ENCODE results near the gene CEP350.
"Not testable (repeated sequence)": the region's sequence is repeated elsewhere in the genome, so short reads cannot be mapped to it uniquely, and the experiment has no call there.

CEP350 gene

GRCh38 chr1:180131510-180131909, 176.9 kb downstream of the CEP350 start:
- peak; percentile 99 for DNase-seq (ENCODE audit: low read depth)

DNA sequence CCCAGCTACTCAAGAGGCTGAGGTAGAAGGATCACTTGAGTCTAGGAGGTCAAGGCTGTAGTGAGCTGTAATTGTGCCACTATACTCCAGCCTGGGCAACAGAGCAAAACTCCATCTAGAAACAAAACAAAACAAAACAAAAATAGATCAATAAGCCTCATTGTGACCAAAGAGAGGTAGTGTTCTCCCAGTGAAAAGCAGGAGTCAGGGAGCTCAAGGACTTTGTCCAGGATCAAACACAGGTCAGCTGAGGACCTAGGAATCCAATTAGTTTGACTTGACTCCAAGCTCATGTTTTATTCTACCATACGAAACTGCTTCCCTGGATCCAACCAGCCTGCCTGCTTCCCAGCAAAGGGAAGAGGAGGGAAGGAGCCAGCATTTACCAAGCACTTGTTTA, 178.6 kb downstream of the CEP350 start:
- no peak for DNase-seq (ENCODE audit: low read depth)

DNA sequence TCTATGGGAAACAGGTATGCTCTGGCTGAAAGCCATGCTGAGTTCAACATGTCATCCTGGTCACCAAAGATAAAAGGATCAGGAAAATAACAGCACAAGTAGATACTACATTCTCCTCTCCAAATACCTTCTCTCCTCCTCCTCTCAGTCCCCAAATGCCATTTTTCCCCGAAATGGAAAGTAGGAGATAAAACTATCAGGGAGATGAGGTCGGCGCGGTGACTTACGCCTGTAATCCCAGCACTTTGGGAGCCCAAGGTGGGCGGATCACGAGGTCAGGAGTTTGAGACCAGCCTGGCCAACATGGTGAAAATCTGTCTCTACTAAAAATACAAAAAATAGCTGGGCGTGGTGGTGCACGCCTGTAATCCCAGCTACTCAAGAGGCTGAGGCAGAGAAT, 179.1 kb downstream of the CEP350 start:
- not testable (repeated sequence) for DNase-seq (ENCODE audit: low read depth)

DNA sequence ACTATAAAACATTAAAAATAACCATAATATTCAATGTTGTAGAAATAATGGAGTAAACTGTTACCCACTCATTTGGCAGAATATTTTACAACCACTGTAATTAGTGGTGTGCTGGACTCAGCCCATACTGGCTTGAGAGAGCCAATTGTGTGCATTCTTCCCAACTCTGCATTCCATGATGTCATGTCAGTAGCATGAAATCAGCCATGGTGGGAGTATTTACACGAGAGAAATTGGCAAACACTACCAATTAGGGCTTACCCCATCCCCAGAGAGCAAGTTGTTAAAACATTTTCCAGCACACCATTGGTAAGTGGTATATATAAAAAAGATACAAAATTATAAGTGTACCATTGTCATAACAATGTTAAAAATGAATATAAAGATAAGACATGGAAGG, 180.9 kb downstream of the CEP350 start:
- DNase-seq (ENCODE audit: low read depth), result no peak

- no peak for DNase-seq (ENCODE audit: low read depth)
Observed at GRCh38 chr1:180136331-180136967, 181.8 kb downstream of the CEP350 start.

DNA sequence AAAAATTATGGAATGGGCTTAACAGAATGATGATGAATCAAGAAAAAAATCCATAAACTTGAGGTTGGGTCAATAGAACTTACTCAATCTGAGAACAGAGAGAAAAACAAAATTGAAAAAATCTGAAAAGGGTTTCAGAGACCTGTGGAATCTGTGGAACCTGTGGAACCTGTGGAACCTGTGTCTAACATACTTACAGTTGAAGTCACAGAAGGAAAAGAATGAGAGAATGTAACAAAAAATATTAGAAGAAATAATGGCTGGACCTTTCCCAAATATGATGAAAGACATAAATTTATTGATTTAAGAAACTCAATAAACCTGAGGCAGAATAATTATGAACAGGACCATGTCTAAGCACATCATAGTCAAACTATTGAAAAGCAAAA, 182.4 kb downstream of the CEP350 start:
- no peak for DNase-seq (ENCODE audit: low read depth)

DNA sequence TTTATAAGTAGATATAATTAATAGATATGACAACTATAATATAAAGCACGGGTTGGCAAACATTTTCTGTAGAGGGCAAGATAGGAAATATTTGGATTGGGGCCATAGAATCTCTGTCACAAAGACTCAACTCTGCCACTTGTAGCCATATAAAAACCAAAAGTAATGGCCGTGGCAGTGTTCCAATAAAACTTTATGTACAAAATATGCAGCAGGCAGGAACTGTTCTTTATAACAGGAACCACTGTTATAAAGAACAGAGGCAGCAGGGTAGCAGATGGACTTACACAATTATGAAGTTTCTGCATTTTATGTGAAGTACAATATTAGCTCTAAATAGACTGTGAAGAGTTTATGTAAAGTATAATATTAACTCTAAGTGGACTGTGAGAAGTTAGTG, 183.2 kb downstream of the CEP350 start:
- no peak for DNase-seq (ENCODE audit: low read depth)

- DNase-seq (ENCODE audit: low read depth), result no peak
Observed at GRCh38 chr1:180141381-180141934, 186.8 kb downstream of the CEP350 start.

GRCh38 chr1:180143359-180143758, 188.7 kb downstream of the CEP350 start:
- DNase-seq (ENCODE audit: low read depth), result no peak

DNA sequence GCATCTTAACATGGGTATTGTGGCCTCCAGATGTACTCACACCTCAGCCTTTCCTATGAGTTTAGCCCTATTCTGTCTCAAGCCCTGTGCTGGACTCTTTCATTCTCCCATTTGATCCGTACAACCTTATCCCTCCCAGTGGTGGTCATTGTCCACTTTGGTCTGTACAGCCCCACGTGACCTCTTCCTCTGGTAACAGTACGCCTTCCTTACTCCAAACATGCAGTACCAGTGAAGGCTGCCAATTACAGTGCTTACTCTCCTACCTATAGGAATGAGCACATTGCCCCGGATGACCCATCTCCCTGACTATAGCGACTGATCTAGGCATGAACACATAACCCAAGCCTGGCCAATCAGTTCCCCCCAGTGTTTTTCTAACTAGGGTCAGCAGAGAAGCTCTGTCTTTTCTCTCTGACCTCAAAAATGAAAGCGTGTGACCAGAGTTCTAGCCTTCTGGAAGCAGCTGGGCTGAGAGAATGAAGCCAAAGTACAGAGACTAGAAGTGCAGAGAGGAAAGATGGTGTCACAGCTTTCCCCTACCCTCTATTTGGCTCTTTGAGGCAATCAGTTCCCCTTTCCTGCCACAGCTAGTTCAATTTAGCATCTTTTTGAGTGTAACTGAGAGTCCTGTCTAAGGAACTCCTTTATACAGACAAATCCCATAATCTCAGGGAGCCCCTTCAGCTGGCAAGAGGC, 190.2 kb downstream of the CEP350 start:
- DNase-seq (ENCODE audit: low read depth), result no peak

DNA sequence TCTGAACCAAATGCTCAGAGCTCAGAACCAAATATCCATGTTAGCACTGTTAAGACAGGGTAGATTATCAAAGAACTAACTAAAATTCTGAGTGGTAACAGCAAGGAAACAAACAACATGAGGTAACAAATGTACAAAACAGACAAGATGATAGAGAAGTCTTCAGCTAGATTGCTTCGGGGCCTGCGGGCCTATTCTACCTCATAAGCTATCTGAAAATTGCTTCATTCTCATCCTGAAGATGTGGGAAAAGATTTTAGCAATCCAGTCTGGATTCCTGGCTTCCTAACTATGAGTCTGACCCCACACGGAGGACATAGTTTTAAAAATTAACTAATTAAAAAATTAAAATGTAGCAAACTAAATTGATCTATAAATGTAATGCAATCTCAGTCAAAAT, 190.8 kb downstream of the CEP350 start:
- DNase-seq (ENCODE audit: low read depth), result no peak

- peak; percentile 29 for DNase-seq (ENCODE audit: low read depth)
Observed at GRCh38 chr1:180150982-180151381, 196.4 kb downstream of the CEP350 start.

GRCh38 chr1:180151508-180151907, 196.9 kb downstream of the CEP350 start:
- DNase-seq (ENCODE audit: low read depth), result peak; percentile 94

GRCh38 chr1:180152588-180152987, 198.0 kb downstream of the CEP350 start:
- DNase-seq (ENCODE audit: low read depth), result no peak

DNA sequence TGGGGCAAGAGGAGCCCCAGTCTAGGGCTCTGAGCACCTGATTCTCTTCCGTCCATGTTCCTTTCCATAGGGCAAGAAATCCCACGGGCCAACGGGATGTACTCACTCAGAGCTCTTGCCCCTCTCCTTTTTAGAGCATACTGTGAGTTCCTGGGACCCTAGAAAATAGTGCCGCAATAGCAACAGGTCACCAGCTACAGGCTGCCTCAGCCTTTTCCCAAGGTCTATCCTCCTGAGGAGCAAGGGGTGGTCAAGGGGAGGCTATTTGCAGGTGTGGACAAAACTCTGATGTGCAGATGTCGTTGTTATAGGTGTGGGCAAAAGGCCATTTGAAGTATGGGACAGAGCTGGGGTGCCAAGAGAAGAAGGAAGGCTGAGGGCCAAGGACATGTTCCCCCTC, 198.4 kb downstream of the CEP350 start:
- DNase-seq (ENCODE audit: low read depth), result no peak

DNA sequence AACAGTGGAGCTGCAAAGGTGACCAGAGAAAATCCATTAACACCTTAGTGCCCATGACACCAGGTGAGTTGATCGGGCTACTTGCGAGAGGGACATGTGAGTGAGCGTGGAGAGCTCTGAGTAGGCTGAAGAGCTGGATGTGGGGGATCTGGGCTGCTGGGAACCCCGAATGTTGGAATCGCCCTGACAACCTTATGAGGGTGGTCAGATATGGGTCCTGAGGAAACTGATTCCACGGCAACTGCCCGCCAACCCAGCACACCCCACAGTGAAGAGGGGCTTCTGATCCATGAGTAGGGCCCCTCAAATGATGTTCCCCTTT, 199.4 kb downstream of the CEP350 start:
- no peak for DNase-seq (ENCODE audit: low read depth)

DNA sequence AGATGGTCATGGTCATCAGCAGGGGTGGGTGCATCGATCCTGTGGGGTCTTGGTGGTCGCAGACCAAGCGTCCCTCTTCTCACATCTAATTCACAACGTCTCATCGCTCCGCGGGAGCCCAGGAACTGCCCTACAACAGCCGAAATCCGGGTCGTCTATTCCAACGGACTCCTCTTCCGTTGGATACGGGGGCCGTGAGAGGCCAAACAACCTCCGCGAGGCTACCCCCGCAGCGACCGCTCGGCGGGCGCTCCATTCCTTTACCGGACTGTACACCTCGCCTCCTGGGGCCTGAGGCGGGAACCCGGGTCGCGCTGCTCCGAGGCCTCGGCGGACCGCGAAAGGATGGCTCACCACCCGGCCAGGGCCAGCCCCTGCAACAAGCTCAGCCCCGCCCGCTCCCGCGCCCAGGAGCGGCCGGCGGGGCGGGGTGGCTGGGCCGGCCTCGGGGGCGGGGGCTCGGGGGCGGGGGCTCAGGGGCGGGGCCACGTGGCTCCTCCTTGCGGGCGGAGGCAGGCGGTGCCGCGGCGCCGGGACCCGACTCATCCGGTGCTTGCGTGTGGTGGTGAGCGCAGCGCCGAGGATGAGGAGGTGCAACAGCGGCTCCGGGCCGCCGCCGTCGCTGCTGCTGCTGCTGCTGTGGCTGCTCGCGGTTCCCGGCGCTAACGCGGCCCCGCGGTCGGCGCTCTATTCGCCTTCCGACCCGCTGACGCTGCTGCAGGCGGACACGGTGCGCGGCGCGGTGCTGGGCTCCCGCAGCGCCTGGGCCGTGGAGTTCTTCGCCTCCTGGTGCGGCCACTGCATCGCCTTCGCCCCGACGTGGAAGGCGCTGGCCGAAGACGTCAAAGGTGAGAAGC, 199.9 kb downstream of the CEP350 start, which contains the start of gene QSOX1:
QSOX1 (plus strand) TSS at position 545 of the 857 bp plus-strand sequence; CDS start at position 584, 39 bp downstream.
- peak; percentile 90 for DNase-seq (ENCODE audit: low read depth)

DNA sequence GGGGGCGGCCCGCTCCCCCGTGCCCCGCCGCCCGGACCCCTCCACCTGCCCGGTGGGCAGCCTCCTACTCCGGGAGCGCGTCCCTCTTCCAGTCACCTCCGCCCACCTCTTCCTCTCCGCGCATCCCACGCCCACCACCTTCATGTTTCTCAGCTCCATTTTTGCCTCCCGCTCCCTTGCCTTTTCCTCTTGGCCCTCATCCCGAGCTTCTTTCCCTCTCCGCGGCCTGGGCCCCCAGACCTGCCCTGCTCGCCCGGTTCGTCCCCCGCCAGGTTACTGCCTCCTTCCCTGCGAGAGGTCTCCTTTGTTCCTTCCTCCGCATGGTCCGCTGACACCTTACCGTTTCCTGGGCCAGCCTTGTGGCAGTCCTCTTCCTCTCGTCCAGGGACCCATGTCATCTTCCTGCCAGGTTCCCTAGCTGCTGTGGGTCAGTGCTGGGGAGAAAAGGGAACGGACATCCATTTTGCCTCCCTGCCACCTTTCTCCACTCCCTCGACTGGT, 200.6 kb downstream of the CEP350 start:
- DNase-seq (ENCODE audit: low read depth), result no peak

- no peak for DNase-seq (ENCODE audit: low read depth)
Observed at GRCh38 chr1:180156201-180156600, 201.6 kb downstream of the CEP350 start.

DNA sequence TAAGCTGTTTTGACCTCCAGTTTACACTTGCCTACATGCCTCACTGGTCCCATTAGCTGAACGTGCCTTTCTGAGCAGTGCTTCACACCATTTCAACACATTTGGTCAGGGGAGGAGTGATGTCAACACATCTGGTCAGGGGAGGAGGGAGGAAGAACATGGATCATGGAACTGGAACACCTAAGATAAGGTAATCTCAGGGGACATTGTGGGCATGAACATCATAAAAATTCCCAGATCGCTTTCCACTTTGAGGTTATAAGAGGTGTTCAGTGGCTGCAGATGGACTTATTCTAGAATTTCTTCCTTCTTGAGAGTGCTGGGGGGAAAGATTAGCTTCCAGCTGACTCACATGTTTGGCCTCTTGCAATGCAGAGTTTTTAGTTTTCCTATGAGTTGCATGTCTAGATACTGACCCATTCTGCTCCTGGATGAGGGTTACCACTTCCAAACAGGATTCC, 202.1 kb downstream of the CEP350 start:
- peak; percentile 86 for DNase-seq (ENCODE audit: low read depth)

GRCh38 chr1:180157108-180157507, 202.5 kb downstream of the CEP350 start:
- peak; percentile 66 for DNase-seq (ENCODE audit: low read depth)

DNA sequence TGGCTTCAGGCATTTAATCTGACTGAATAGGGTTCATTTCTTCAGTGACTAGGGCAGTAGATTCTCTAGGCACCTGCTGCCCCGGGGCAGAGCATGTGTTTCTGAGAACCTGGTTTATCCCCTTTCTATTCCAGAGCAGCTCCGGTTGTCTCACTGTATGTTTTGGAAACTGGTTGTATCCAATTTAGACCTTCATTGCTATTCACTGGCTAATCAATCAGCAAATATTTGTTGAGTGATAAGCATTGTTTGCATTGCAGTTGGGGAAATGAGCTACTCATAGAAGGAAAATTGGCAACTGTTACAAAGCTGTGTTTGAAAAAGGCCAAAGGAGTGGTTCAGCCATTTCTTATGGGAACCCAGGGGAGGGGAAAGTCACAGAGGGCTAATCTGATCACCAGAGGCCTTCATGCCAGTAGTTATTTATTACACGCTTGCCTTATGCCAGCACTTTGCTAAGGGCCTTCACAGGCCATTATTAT, 203.0 kb downstream of the CEP350 start:
- no peak for DNase-seq (ENCODE audit: low read depth)
